ENCODE measurements around the gene CTNNA3.

- TF ChIP-seq CTCF (IDR thresholded peaks at IDR 0.05): no peak
- TF ChIP-seq POLR2A (IDR thresholded peaks at IDR 0.05): no peak
Measured at GRCh38 chr10:66041771-66042170, 1654.2 kb downstream of the CTNNA3 start.
